H7 (cell line): ENCODE data around the gene GBX1. TPM values are rescaled to one million over a fixed set of nuclear protein-coding genes. Genes with fewer than 3 reads are reported as not detected.

Experiments
- DNase-seq: peaks from one replicate; pipeline ENCODE4 v3.0.0; 2012
- H3K27me3 ChIP-seq: 2 replicates; pipeline ENCODE4 v1.6.0; 2011; ENCODE audit warnings: mild to moderate bottlenecking, low read length; ENCODE audit not compliant: control insufficient read depth, insufficient read depth
- H3K36me3 ChIP-seq: replicated peaks from 2 replicates; pipeline ENCODE4 v1.5.1; 2011; ENCODE audit warnings: low read length; ENCODE audit not compliant: control insufficient read depth, insufficient read depth
- H3K4me3 ChIP-seq: 2 replicates; pipeline ENCODE4 v1.5.1; 2011; ENCODE audit warnings: low read depth, mild to moderate bottlenecking, control low read depth, low read length, moderate library complexity; ENCODE audit not compliant: insufficient read depth
- total RNA-seq: library from RNA; depleted of rRNA; stranded (reverse); fragments of >200 nt; shearing (Covaris generic); gene quantifications from 2 replicates; pipeline ENCODE4 v1.2.3, GENCODE V29; 2014

Gene GBX1
- total RNA-seq, 1 experiment from 2014 or later: 0.62 TPM

GRCh38 chr7:151143261-151144015 is 24.1 kb downstream of the GBX1 start:
- no peaks in the 10 kb centered on the region; the same call in 1 of the 2 replicates for H3K36me3 ChIP-seq
- no peak overlapping the region for H3K4me3 ChIP-seq
- no peak for DNase-seq

GRCh38 chr7:151142686-151143040 is 24.8 kb downstream of the GBX1 start:
- Histone ChIP-seq H3K27me3 (peaks cover 2% of the 10 kb centered on the region), H3K4me3 (no peak overlapping the region), H3K36me3 (no peaks in the 10 kb centered on the region; the same call in 1 of the 2 replicates)
- DNase-seq: peak; percentile 72

More at GRCh38 chr7:151143261-151144015, 24.1 kb downstream of the GBX1 start:
- H3K27me3 ChIP-seq: peaks cover 2% of the 10 kb centered on the region

GRCh38 chr7:151141855-151142685 is 25.4 kb downstream of the GBX1 start:
- H3K4me3 ChIP-seq: no peak overlapping the region
- H3K27me3 ChIP-seq: peaks cover 2% of the 10 kb centered on the region
- no peaks in the 10 kb centered on the region; the same call in 1 of the 2 replicates for H3K36me3 ChIP-seq
- peak; percentile 44 for DNase-seq

GRCh38 chr7:151141311-151141854 is 26.1 kb downstream of the GBX1 start:
- Histone ChIP-seq H3K36me3 (no peaks in the 10 kb centered on the region; the same call in 1 of the 2 replicates), H3K27me3 (peaks cover 2% of the 10 kb centered on the region), H3K4me3 (no peak overlapping the region)
- no peak for DNase-seq

- DNase-seq: no peak
- no peaks in the 10 kb centered on the region; the same call in 1 of the 2 replicates for H3K36me3 ChIP-seq
- peaks cover 2% of the 10 kb centered on the region for H3K27me3 ChIP-seq
- no peak overlapping the region for H3K4me3 ChIP-seq
These were observed 26.7 kb downstream of the GBX1 start for GRCh38 chr7:151140826-151141225.

GRCh38 chr7:151139791-151140190 is 27.7 kb downstream of the GBX1 start:
- DNase-seq: no peak
- H3K27me3 ChIP-seq: peaks cover 2% of the 10 kb centered on the region
- peaks cover 4% of the 10 kb centered on the region for H3K36me3 ChIP-seq
- no peak overlapping the region for H3K4me3 ChIP-seq

- H3K36me3 ChIP-seq: peaks cover 4% of the 10 kb centered on the region
- no peak overlapping the region for H3K4me3 ChIP-seq
- DNase-seq: peak; percentile 84
- H3K27me3 ChIP-seq: peaks cover 2% of the 10 kb centered on the region
These were observed 28.3 kb downstream of the GBX1 start for GRCh38 chr7:151139071-151139790.

DNA sequence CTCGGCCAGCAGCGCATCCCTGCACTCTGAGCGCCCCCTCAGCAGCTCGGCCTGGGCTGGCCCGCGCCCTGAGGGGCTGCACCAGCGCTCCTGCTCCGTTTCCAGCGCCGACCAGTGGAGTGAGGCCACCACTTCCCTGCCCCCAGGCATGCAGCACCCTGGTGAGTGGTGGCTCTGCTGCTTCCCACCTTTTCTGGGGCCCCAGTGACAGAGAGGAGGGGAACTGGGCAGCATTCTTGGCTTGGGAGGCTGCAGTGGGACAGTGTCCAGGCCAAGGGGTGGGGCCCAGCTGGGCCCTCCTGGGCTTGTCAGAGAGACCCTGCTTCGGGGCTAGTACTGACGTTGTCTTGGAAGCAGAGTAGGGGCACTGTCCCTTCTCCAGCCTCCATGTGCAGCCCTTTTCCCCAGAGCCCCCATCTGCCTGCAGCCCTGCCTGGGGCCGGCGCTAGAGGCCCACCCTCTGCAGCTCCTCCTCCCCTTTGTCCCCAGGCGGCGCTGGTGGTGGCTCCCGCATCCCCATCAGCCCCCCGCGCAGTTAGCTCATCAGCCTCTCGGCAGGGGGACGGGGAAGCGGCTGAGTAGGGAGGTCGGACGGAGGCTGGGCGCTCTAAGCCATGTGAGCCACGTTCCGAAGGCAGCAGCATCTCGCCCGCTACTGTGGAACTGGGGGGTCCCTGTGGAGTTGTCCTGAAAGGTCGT is 29.2 kb downstream of the GBX1 start:
- H3K36me3 ChIP-seq: peaks cover 4% of the 10 kb centered on the region
- peaks cover 2% of the 10 kb centered on the region for H3K27me3 ChIP-seq
- DNase-seq: peak; percentile 93
- no peak overlapping the region for H3K4me3 ChIP-seq

GRCh38 chr7:151137791-151138152 is 29.7 kb downstream of the GBX1 start:
- no peak for DNase-seq
- Histone ChIP-seq H3K4me3 (no peak overlapping the region), H3K27me3 (peaks cover 2% of the 10 kb centered on the region), H3K36me3 (peaks cover 4% of the 10 kb centered on the region)

- no peak overlapping the region for H3K4me3 ChIP-seq
- DNase-seq: peak; percentile 83
- peaks cover 4% of the 10 kb centered on the region for H3K36me3 ChIP-seq
- peaks cover 2% of the 10 kb centered on the region for H3K27me3 ChIP-seq
These were observed 30.3 kb downstream of the GBX1 start for GRCh38 chr7:151137076-151137675.

GRCh38 chr7:151135866-151136843 is 31.3 kb downstream of the GBX1 start:
- peaks cover 4% of the 10 kb centered on the region for H3K36me3 ChIP-seq
- H3K4me3 ChIP-seq: no peak overlapping the region
- DNase-seq: peak; percentile 46
- H3K27me3 ChIP-seq: peaks cover 2% of the 10 kb centered on the region

- DNase-seq: no peak
- no peak overlapping the region for H3K4me3 ChIP-seq
- peaks cover 4% of the 10 kb centered on the region for H3K36me3 ChIP-seq
- H3K27me3 ChIP-seq: peaks cover 2% of the 10 kb centered on the region
These were observed 32.0 kb downstream of the GBX1 start for GRCh38 chr7:151135525-151135845.
